Activated effector memory CD4-positive, alpha-beta T cell treated with anti-CD3 and anti-CD28 coated beads, Interleukin-2, amount 50 U/mL, for 16 hours (primary cell): Measurements from ENCODE around the gene TAS2R3.

Source experiments
- DNase-seq: peaks from one replicate; pipeline ENCODE4 v3.0.0-alpha.2; 2020

The TAS2R3 gene

GRCh38 chr7:141788296-141788695 is 24.4 kb downstream of the TAS2R3 start:
- DNase-seq: no peak

GRCh38 chr7:141789917-141790316 is 26.0 kb downstream of the TAS2R3 start, which contains the start of gene TAS2R5:
TSS of gene TAS2R5 (plus strand) at chr7:141790217. CDS start at chr7:141790362, 145 bp downstream.
- no peak for DNase-seq

- DNase-seq: no peak
Observed at GRCh38 chr7:141792526-141792925, 28.6 kb downstream of the TAS2R3 start.
